HG03565 (cell line): Measurements from ENCODE around the gene MLLT3.

Experiments
- ATAC-seq: cut with Tn5 transposase; IDR thresholded peaks from one replicate; pipeline ENCODE4 v1.9.1; 2021; ENCODE audit warnings: mild to moderate bottlenecking, moderate library complexity; ENCODE audit not compliant: unreplicated experiment

Gene MLLT3

DNA sequence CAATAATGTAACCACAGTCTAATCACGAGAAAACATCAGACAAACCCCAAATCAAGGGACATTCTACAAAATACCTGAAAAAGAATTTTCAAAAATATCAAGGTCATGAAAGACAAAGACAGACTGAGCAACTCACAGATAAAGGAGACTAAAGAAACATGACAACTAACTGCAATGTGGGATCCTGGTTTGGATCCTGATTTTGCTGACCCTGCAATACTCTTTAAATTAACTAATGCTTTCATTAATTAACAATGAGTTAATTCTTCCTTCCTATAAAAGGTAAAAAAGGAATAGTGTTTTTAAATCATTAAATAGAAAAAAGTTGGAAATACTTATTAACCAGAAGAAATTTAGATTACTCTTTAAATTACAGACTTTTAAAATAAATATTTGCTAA lies 103.6 kb downstream of the MLLT3 start:
- no peak for ATAC-seq

GRCh38 chr9:20513126-20513913 lies 109.0 kb downstream of the MLLT3 start:
- ATAC-seq: no peak

GRCh38 chr9:20512636-20513035 lies 109.7 kb downstream of the MLLT3 start:
- no peak for ATAC-seq

DNA sequence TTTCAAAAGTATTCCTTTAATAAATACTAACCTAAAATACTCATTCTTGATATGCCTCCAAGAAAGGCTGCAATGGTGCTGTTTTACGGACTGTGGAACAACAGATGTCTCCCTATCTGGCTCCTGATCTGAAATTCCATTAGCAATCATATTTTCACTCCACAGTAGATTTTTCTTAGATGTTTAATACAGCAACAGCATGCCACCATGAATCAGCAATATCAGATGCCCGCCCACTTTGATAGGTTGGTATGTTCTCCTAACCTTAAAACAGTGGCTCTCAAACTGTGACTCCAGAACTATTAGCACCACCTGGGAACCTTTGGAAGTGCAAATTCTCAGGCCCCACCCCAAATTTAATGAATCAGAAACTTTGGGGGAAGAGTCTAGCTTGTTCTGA lies 110.2 kb downstream of the MLLT3 start:
- ATAC-seq: no peak

DNA sequence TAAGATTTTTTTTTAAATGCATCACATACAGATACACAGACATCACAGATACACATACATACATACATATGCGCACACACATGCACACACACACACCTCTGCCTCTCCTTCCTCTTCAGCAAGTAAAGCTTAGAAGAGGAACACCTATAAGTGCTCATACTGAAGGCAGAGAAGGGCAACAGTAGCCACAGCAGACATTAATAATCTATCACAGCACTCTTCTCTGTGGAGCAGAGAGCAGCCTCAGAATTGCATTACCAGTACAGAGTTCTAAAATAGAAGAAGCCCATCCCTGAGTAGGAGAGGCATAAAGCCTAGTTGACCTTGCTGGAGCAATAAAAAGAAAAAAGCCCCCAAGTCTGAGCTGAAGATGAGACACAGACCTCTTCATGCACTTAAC lies 110.6 kb downstream of the MLLT3 start:
- ATAC-seq: no peak

- no peak for ATAC-seq
Measured at GRCh38 chr9:20509466-20509865, 112.8 kb downstream of the MLLT3 start.

DNA sequence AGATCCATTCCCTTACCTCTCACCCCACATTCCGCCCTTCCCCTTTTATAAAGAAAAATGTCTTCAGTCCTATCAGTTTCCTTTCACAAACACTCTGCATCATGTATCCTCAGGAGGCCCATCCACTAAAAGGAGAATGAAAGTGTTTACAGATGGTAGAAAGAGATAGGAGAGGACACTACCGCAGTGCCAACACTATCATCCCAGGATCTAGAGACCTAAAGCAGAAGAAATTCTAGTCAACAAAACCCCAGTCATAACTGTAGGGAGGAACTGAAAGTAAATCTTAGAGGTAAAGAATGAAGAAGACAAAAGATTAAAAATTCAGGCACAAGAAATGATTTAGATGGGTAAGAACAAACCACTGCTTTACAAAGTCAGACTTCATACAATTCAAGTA lies 114.1 kb downstream of the MLLT3 start:
- ATAC-seq: peak; percentile 87

DNA sequence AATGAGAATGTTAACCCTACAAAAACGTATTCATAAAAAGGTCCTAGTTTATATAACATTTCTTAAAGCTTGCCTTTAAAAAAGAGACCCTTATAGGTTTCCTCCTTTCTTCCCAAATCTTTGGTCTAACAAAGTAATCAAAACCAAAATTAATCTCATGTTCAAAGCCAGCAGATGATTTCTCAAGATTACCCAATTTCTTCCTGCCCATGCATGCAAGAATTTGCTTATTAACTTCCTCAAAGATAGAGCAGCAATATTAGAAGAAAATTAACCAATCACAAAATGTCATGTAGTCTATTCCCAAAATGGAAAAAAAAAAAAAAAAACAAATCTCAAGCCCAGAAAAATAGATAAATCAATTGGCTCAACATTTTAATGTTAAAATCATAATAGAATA lies 114.9 kb downstream of the MLLT3 start:
- ATAC-seq: no peak

- no peak for ATAC-seq
Measured at GRCh38 chr9:20506099-20506900, 116.0 kb downstream of the MLLT3 start.

- no peak for ATAC-seq
Measured at GRCh38 chr9:20505574-20505973, 116.7 kb downstream of the MLLT3 start.

GRCh38 chr9:20504930-20505329 lies 117.4 kb downstream of the MLLT3 start:
- no peak for ATAC-seq

DNA sequence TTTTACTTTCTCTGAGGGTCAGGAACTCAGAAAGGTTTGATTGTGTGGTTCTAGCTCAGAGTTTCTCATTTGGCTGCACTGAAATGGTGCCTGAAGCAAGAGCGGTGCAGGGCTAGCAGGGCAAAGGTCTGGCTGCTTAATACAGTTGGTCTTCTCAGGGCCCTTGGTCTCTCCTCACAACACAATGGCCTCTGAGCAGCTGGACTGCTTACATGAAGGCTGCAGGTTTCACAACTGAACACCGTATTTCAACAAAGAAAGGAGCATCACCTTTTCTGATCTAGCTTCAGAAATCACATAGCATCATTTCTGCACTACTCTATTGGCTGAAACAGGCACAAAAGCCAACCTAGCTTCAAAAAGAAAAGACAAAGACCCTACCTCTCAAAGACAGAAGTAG lies 122.2 kb downstream of the MLLT3 start:
- no peak for ATAC-seq

- no peak for ATAC-seq
Measured at GRCh38 chr9:20499013-20499412, 123.3 kb downstream of the MLLT3 start.

- no peak for ATAC-seq
Measured at GRCh38 chr9:20496328-20496727, 126.0 kb downstream of the MLLT3 start.

GRCh38 chr9:20495098-20495497 lies 127.2 kb downstream of the MLLT3 start:
- no peak for ATAC-seq

- no peak for ATAC-seq
Measured at GRCh38 chr9:20494035-20494434, 128.3 kb downstream of the MLLT3 start.

DNA sequence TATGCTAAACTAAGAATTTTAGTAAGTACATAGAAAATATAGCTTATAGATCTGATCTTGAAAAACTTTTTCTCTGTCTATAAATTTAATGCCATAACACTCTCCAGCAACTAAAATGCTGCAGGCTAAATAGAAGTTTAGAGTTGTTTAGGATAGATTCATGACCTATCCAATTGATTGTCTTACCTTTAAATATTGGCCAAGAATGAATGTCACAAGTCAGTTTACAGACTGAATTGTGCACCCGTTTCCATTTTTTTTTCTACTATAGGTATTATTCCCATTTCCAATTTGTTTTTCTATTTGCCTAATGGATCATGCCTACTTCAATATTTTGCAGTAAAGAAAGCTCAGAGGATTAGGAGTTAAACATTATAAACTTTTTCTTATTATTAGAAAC lies 129.5 kb downstream of the MLLT3 start:
- ATAC-seq: no peak

GRCh38 chr9:20491612-20492011 lies 130.7 kb downstream of the MLLT3 start:
- no peak for ATAC-seq

GRCh38 chr9:20490246-20490834 lies 132.0 kb downstream of the MLLT3 start:
- ATAC-seq: no peak

DNA sequence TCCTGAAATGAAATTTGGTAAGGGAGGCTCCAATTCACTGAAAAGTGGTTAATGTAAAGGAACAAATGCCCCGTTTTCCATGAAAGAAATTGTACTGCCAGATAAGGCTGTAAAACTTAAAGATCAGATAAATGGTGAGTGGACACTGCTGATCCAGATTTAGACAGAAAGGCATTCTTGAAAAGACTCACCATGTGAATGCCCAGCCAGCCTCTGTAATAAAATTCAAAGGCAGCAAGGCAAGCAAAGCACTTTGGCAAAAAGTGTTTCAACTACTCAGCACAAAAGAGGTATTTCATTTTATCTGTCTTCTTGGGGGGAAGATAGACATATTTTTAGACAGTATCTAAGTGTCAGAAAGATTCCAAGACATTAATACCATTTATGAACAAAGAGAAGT lies 133.6 kb downstream of the MLLT3 start:
- no peak for ATAC-seq

- ATAC-seq: no peak
Measured at GRCh38 chr9:20486552-20486951, 135.7 kb downstream of the MLLT3 start.

DNA sequence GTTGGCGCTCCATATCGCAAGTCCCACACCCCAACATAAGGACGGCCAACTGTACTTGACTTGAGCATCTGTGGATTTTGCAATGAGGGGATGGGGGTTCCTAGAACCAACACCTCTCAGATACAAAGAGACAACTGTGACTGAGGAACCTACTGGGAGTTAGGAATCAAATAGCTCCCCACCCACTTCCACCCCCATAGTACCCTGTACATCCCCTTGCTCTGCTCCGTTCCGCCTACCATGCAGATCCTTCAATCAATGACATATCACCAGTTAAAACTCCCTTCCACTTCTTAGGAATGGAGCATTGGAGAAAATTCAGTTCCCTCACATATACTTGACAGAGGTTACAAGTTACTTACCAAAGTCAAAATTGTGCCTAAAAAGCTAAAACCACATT lies 140.9 kb downstream of the MLLT3 start:
- no peak for ATAC-seq
